Panc1 (cell line): ENCODE data around the gene C1S.
"Not testable (repeated sequence)": the region's sequence is repeated elsewhere in the genome, so short reads cannot be mapped to it uniquely, and the experiment has no call there.

Source experiments
- SIN3A ChIP-seq: IDR thresholded peaks from 2 replicates; pipeline ENCODE4 v1.6.1; 2012; ENCODE audit warnings: low read depth, mild to moderate bottlenecking, low read length, moderate library complexity, borderline replicate concordance; ENCODE audit not compliant: insufficient read depth
- TF ChIP-seq, protein P1 (sequence below): fragments of 450-650 bp; IDR thresholded peaks from 2 replicates; pipeline ENCODE4 v1.5.1; 2017; ENCODE audit warnings: mild to moderate bottlenecking

DNA sequence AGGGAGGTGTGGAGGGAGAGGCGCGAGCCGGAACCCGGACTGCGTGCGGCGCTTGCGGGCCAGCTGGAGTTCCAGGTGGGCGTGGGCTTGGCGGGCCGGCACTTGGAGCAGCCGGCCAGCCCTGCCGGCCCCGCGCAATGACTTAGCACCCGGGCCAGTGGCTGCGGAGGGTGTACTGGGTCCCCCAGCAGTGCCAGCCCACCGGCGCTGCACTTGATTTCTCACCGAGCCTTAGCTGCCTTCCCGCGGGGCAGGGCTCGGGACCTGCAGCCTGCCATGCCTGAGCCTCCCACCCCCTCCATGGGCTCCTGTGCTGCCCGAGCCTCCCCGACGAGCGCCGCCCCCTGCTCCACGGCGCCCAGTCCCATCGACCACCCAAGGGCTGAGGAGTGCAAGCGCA is 23.1 kb upstream of the C1S start:
- TF ChIP-seq, protein P1, sequence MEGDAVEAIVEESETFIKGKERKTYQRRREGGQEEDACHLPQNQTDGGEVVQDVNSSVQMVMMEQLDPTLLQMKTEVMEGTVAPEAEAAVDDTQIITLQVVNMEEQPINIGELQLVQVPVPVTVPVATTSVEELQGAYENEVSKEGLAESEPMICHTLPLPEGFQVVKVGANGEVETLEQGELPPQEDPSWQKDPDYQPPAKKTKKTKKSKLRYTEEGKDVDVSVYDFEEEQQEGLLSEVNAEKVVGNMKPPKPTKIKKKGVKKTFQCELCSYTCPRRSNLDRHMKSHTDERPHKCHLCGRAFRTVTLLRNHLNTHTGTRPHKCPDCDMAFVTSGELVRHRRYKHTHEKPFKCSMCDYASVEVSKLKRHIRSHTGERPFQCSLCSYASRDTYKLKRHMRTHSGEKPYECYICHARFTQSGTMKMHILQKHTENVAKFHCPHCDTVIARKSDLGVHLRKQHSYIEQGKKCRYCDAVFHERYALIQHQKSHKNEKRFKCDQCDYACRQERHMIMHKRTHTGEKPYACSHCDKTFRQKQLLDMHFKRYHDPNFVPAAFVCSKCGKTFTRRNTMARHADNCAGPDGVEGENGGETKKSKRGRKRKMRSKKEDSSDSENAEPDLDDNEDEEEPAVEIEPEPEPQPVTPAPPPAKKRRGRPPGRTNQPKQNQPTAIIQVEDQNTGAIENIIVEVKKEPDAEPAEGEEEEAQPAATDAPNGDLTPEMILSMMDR = not testable (repeated sequence)
- not testable (repeated sequence) for TF ChIP-seq SIN3A
